ENCODE data around the gene RMI1.

DNA sequence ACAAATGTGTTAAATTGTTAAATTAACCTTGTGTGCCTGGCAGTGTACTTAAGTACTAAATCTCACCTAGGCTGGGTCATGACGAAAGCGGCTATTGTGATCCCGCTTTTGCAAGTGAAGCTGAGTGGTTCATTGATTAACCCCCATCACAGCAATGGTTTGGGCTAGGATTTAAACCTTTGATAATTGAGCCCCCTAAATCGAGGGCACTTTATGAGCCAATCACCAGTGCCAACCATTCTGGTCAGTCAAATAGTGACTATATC lies 23.4 kb upstream of the RMI1 start:
- TF ChIP-seq EZH2 (IDR thresholded peaks at IDR 0.05; ENCODE audit: low read length): no peak
- TF ChIP-seq, protein P1, sequence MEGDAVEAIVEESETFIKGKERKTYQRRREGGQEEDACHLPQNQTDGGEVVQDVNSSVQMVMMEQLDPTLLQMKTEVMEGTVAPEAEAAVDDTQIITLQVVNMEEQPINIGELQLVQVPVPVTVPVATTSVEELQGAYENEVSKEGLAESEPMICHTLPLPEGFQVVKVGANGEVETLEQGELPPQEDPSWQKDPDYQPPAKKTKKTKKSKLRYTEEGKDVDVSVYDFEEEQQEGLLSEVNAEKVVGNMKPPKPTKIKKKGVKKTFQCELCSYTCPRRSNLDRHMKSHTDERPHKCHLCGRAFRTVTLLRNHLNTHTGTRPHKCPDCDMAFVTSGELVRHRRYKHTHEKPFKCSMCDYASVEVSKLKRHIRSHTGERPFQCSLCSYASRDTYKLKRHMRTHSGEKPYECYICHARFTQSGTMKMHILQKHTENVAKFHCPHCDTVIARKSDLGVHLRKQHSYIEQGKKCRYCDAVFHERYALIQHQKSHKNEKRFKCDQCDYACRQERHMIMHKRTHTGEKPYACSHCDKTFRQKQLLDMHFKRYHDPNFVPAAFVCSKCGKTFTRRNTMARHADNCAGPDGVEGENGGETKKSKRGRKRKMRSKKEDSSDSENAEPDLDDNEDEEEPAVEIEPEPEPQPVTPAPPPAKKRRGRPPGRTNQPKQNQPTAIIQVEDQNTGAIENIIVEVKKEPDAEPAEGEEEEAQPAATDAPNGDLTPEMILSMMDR (optimal IDR thresholded peaks at IDR 0.05 in 1 of 3, IDR thresholded peaks at IDR 0.05 in 1 of 3, conservative IDR thresholded peaks at IDR 0.05 in 1 of 3; ENCODE audit: extremely low read depth in 1 of 3, insufficient read depth in 2 of 3, low read length in 3 of 3): no peak

All from keratinocyte (primary cell).